Measurements from ENCODE around the gene CCDC169. TPM values are rescaled to one million over a fixed set of nuclear protein-coding genes. Genes with fewer than 3 reads are reported as not detected.

Gene CCDC169
- total RNA-seq, 4 donors from 2014 or later, result under 0.01 to 0.35 (median 0.19) TPM

DNA sequence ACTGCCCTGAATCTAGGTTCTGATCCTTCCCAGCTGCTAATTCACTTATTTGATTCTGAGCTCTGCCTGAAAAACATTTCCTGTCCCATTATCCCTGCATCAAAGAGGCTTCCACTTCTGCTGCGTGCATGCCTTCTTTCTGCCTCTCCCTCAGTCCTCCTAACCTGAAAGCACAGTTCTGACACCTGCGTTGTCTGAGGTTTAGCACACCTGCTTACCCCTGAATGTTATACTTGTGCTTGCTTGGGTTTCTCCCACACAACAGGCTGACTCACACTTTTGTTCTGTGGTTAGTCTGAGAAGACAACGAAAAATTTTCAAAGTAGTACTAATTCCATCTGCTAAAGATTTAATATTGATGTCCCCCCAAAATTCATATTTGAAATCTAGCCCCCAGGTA is 80.2 kb downstream of the CCDC169 start:
- H3K27me3 ChIP-seq, result peaks cover 0 to 4% (median 0%) of the 10 kb centered on the region in 4 donors
- TF ChIP-seq POLR2A (IDR thresholded peaks at IDR 0.05), result no peak
- TF ChIP-seq, protein P1, sequence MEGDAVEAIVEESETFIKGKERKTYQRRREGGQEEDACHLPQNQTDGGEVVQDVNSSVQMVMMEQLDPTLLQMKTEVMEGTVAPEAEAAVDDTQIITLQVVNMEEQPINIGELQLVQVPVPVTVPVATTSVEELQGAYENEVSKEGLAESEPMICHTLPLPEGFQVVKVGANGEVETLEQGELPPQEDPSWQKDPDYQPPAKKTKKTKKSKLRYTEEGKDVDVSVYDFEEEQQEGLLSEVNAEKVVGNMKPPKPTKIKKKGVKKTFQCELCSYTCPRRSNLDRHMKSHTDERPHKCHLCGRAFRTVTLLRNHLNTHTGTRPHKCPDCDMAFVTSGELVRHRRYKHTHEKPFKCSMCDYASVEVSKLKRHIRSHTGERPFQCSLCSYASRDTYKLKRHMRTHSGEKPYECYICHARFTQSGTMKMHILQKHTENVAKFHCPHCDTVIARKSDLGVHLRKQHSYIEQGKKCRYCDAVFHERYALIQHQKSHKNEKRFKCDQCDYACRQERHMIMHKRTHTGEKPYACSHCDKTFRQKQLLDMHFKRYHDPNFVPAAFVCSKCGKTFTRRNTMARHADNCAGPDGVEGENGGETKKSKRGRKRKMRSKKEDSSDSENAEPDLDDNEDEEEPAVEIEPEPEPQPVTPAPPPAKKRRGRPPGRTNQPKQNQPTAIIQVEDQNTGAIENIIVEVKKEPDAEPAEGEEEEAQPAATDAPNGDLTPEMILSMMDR (IDR thresholded peaks at IDR 0.05), result no peak
- no peak for DNase-seq
- WGBS, 2 donors, result 74 to 89% methylated on average over 3 of the region's 3 CpGs
- H3K4me3 ChIP-seq, result no peak overlapping the region
- H3K36me3 ChIP-seq, result no peaks in the 10 kb centered on the region
- intact Hi-C loops (cut with DNase I), result no loop called here
- H3K4me1 ChIP-seq, result no peaks in the 10 kb centered on the region
- peaks cover 0 to 3% (median 0%) of the 10 kb centered on the region in 3 donors for H3K9me3 ChIP-seq
- no peak overlapping the region for H3K27ac ChIP-seq

DNA sequence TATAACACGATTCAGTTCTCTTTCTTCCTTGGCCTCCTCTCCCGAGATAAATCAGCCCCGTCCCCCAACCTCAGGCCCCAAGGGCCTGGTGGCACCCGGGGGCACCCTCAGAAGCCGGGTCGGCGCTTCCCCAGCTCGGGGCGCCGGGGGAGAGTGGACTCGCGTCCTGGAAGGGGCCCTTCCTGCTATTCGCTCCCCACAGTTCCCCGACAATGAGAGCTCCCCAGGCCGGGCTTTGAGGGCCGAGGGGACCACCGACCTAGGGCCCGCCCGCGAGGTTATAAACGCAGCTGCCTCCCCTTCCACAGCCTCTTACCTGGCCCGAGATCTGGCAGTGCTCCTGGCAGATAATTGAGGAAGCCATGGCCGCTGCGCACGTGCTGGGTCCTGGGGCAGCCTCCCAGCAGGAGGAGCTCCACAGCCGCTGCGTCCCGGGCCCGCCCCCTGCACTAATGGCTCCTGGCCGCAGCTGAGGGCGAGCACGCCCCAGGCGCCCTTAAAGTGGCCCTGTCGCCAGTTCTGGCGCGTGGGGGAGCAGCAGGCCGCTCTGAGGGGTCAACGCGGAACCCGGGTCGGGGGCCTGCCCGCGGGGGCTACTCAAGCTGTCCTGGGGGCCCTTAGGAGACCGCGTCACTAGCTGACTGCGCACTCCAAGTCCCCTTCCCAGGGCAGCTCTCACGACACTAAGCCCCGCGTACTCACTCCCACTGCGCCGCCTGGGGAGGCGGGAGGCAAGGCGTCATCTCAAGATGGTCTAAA is 83.3 kb downstream of the CCDC169 start, which contains the start of gene SOHLH2:
Gene SOHLH2 (minus strand): TSS at position 394 of the 759 bp plus-strand sequence. CDS start 30 bp downstream, at position 364.
- H3K4me1 ChIP-seq, result no peaks in the 10 kb centered on the region
- intact Hi-C loops (cut with DNase I), result no loop called here
- no peak for DNase-seq
- H3K36me3 ChIP-seq, result no peaks in the 10 kb centered on the region
- no peak within 1 kb of the TSS for H3K27ac ChIP-seq
- H3K9me3 ChIP-seq, result peaks cover 0 to 3% (median 0%) of the 10 kb centered on the region in 3 donors
- peaks cover 0 to 4% (median 0%) of the 10 kb centered on the region in 4 donors for H3K27me3 ChIP-seq
- TF ChIP-seq POLR2A (IDR thresholded peaks at IDR 0.05), result no peak
- TF ChIP-seq, protein P1 (IDR thresholded peaks at IDR 0.05), result no peak
- H3K4me3 ChIP-seq, result no peak within 1 kb of the TSS
- WGBS, 2 donors, result 76 to 91% methylated on average over 3 to 21 of the region's 53 CpGs

DNA sequence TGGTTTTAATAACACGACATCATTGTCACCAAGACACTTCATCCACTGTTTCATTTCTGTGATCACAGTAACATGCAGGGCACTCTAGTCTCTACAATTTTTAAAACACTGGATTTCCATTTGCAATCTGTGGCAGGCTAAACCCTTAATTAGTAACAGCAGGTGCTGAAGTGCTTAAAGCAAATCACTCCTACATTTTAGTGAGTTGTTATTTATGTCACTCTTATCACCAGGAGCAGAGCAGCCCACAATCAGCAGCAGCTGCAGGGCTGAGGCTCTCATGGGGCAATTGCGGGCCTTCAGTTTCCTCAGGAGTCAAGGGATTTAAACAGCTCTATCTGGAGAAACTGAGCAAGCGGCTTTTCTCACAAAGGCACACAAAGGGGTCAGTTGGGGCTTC is 84.8 kb downstream of the CCDC169 start:
- 52 to 61% methylated on average over 3 of the region's 3 CpGs for WGBS, 2 donors
- Histone ChIP-seq H3K27me3 (peaks cover 0 to 4% (median 0%) of the 10 kb centered on the region in 4 donors), H3K27ac (no peak overlapping the region), H3K4me1 (no peaks in the 10 kb centered on the region), H3K9me3 (peaks cover 0 to 3% (median 0%) of the 10 kb centered on the region in 3 donors), H3K4me3 (no peak overlapping the region), H3K36me3 (no peaks in the 10 kb centered on the region)
- DNase-seq, result no peak
- TF ChIP-seq, protein P1 (IDR thresholded peaks at IDR 0.05), result no peak
- no peak for TF ChIP-seq POLR2A (IDR thresholded peaks at IDR 0.05)
- intact Hi-C loops (cut with DNase I), result no loop called here

DNA sequence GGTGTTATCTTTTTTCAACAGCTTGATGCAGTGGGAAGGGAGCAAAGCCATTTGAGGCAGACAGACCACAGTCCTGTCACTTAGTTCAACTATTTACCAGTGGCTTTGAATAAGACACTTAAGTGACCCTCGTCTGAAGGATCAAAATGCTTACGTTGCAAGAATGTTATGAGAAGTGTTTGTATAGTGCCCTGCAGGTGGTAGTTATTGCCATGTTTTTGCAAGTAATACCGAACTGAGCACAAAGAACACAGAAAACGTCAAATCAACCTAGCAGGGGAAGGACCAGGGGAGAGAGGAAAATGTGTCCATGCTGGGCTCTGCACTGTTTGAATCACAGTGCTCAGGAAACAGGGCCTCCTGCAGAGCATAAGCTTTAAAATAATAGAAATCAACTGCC is 86.0 kb downstream of the CCDC169 start:
- 57 to 71% methylated on average over 4 of the region's 4 CpGs for WGBS, 2 donors
- H3K36me3 ChIP-seq, result no peaks in the 10 kb centered on the region
- TF ChIP-seq POLR2A (IDR thresholded peaks at IDR 0.05), result no peak
- TF ChIP-seq, protein P1 (IDR thresholded peaks at IDR 0.05), result no peak

DNA sequence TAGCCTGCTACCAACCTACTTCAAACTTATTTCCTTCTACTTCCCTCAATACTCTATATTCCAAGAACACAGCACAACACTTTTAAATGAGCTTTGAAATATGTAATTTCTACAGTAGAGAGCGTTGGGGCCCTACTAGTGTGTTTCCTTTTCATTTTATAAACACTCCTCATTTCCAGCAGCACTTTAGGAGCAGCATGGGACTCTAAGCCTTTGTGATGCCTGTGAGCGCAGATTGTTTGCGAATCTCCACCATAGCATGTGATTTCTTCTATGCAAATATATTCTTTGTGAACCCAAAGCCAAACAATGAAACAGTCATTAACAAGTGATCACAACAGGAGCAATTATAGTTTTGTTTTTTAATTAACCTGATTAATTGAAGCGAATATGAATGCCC is 86.9 kb downstream of the CCDC169 start:
- WGBS, 2 donors, result 80 to 82% methylated on average over 4 of the region's 4 CpGs

More for the DNA sequence above, 86.0 kb downstream of the CCDC169 start:
- H3K4me1 ChIP-seq, result no peaks in the 10 kb centered on the region
- no peak overlapping the region for H3K27ac ChIP-seq
- no peak overlapping the region for H3K4me3 ChIP-seq
- intact Hi-C loops (cut with DNase I), result no loop called here
- peaks cover 0 to 4% (median 0%) of the 10 kb centered on the region in 4 donors for H3K27me3 ChIP-seq
- no peak for DNase-seq
- peaks cover 0 to 3% (median 0%) of the 10 kb centered on the region in 3 donors for H3K9me3 ChIP-seq

More for the DNA sequence above, 86.9 kb downstream of the CCDC169 start:
- Histone ChIP-seq H3K27me3 (peaks cover 0 to 4% (median 0%) of the 10 kb centered on the region in 4 donors), H3K36me3 (no peaks in the 10 kb centered on the region), H3K9me3 (peaks cover 0 to 3% (median 0%) of the 10 kb centered on the region in 3 donors), H3K4me1 (no peaks in the 10 kb centered on the region), H3K27ac (no peak overlapping the region), H3K4me3 (no peak overlapping the region)
- intact Hi-C loops (cut with DNase I), result no loop called here
- TF ChIP-seq, protein P1 (IDR thresholded peaks at IDR 0.05), result no peak
- TF ChIP-seq POLR2A (IDR thresholded peaks at IDR 0.05), result no peak
- no peak for DNase-seq

Measured in esophagus squamous epithelium (tissue), 5 donors.